H9 (cell line): ENCODE data around the gene ATP8B4. TPM values are rescaled to one million over a fixed set of nuclear protein-coding genes. Genes with fewer than 3 reads are reported as not detected.
A peak's percentile ranks its signal among the peaks of the same experiment; 100 is the strongest.

Experiments
- DNase-seq: peaks from one replicate; pipeline ENCODE4 v3.0.0-alpha.2; 2017
- H2AFZ ChIP-seq: one replicate; pipeline ENCODE4 v1.6.1; 2013; ENCODE audit warnings: mild to moderate bottlenecking, low read length, control low read depth, moderate library complexity
- H2AK5ac ChIP-seq: 2 replicates; pipeline ENCODE4 v1.6.1; 2013; ENCODE audit warnings: low read length, control low read depth, mixed read lengths; ENCODE audit not compliant: insufficient read length
- H2BK120ac ChIP-seq: one replicate; pipeline ENCODE4 v1.6.1; 2013; ENCODE audit warnings: low read depth, mild to moderate bottlenecking, low read length, control low read depth, inconsistent platforms; ENCODE audit not compliant: poor library complexity, severe bottlenecking
- H2BK12ac ChIP-seq: 2 replicates; pipeline ENCODE4 v1.6.1; 2013; ENCODE audit warnings: low read length, control low read depth, mixed read lengths, low read depth; ENCODE audit not compliant: insufficient read length
- H2BK15ac ChIP-seq: 2 replicates; pipeline ENCODE4 v1.6.1; 2013; ENCODE audit warnings: low read depth, low read length, control low read depth
- H2BK20ac ChIP-seq: one replicate; pipeline ENCODE4 v1.6.1; 2013; ENCODE audit warnings: low read depth, mild to moderate bottlenecking, low read length, control low read depth, inconsistent platforms; ENCODE audit not compliant: poor library complexity, severe bottlenecking
- H2BK5ac ChIP-seq: 2 replicates; pipeline ENCODE4 v1.6.1; 2013; ENCODE audit warnings: low read length, control low read depth, mixed read lengths; ENCODE audit not compliant: insufficient read length
- H3K14ac ChIP-seq: 2 replicates; pipeline ENCODE4 v1.6.1; 2013; ENCODE audit warnings: low read length, control low read depth; ENCODE audit not compliant: insufficient read depth
- H3K18ac ChIP-seq: 2 replicates; pipeline ENCODE4 v1.6.1; 2013; ENCODE audit warnings: low read depth, mild to moderate bottlenecking, mixed read lengths, low read length, control low read depth; ENCODE audit not compliant: insufficient read length
- H3K23ac ChIP-seq: 2 replicates; pipeline ENCODE4 v1.6.1; 2013; ENCODE audit warnings: low read length, control low read depth, mixed read lengths, low read depth; ENCODE audit not compliant: insufficient read length
- H3K23me2 ChIP-seq: 2 replicates; pipeline ENCODE4 v1.6.1; 2013; ENCODE audit warnings: low read depth, mild to moderate bottlenecking, mixed read lengths, low read length, control low read depth; ENCODE audit not compliant: insufficient read length, poor library complexity, severe bottlenecking
- H3K27ac ChIP-seq: 2 replicates; pipeline ENCODE4 v1.5.1; 2013; ENCODE audit warnings: low read length, control low read depth, mixed read lengths, low read depth; ENCODE audit not compliant: insufficient read length
- H3K27me3 ChIP-seq: 2 replicates; pipeline ENCODE4 v1.6.1; 2013; ENCODE audit warnings: low read length, control low read depth, inconsistent platforms; ENCODE audit not compliant: insufficient read depth
- H3K4ac ChIP-seq: 2 replicates; pipeline ENCODE4 v1.6.1; 2013; ENCODE audit warnings: low read depth, mild to moderate bottlenecking, control low read depth, inconsistent platforms, low read length, moderate library complexity
- H3K4me1 ChIP-seq: 2 replicates; pipeline ENCODE4 v1.6.1; 2013; ENCODE audit warnings: low read length, control low read depth, inconsistent platforms; ENCODE audit not compliant: insufficient read depth
- H3K4me2 ChIP-seq: 2 replicates; pipeline ENCODE4 v1.6.1; 2013; ENCODE audit warnings: low read length, control low read depth, mixed read lengths; ENCODE audit not compliant: insufficient read length, insufficient read depth
- H3K56ac ChIP-seq: 2 replicates; pipeline ENCODE4 v1.6.1; 2013; ENCODE audit warnings: low read depth, mild to moderate bottlenecking, mixed read lengths, low read length, control low read depth; ENCODE audit not compliant: insufficient read length
- H3K79me1 ChIP-seq: 2 replicates; pipeline ENCODE4 v1.6.1; 2013; ENCODE audit warnings: low read depth, mild to moderate bottlenecking, moderate library complexity, low read length, control low read depth, inconsistent platforms; ENCODE audit not compliant: insufficient read depth, poor library complexity, severe bottlenecking
- H3K79me2 ChIP-seq: 2 replicates; pipeline ENCODE4 v1.6.1; 2013; ENCODE audit warnings: low read length, control low read depth, inconsistent platforms; ENCODE audit not compliant: insufficient read depth
- H3K9ac ChIP-seq: 2 replicates; pipeline ENCODE4 v1.6.1; 2013; ENCODE audit warnings: low read length, control low read depth, mixed read lengths; ENCODE audit not compliant: insufficient read length; ENCODE audit errors: extremely low read depth
- H3K9me3 ChIP-seq: one replicate; pipeline ENCODE4 v1.6.1; 2013; ENCODE audit warnings: low read depth, low read length, inconsistent platforms; ENCODE audit not compliant: control insufficient read depth
- H3T11ph ChIP-seq: one replicate; pipeline ENCODE4 v1.6.1; 2013; ENCODE audit warnings: mild to moderate bottlenecking, low read length, control low read depth, inconsistent platforms
- H4K20me1 ChIP-seq: one replicate; pipeline ENCODE4 v1.6.1; 2013; ENCODE audit not compliant: control insufficient read depth, insufficient read length, insufficient read depth
- H4K5ac ChIP-seq: 2 replicates; pipeline ENCODE4 v1.6.1; 2013; ENCODE audit warnings: low read depth, mild to moderate bottlenecking, mixed read lengths, low read length, control low read depth; ENCODE audit not compliant: insufficient read length
- H4K8ac ChIP-seq: replicated peaks from 2 replicates; pipeline ENCODE4 v1.6.1; 2013; ENCODE audit warnings: low read length, control low read depth, mixed read lengths, low read depth; ENCODE audit not compliant: insufficient read length
- H4K91ac ChIP-seq: 2 replicates; pipeline ENCODE4 v1.6.1; 2013; ENCODE audit warnings: low read depth, mild to moderate bottlenecking, moderate library complexity, mixed read lengths, low read length, control low read depth; ENCODE audit not compliant: insufficient read length
- H3K27ac Mint-ChIP-seq, 3 experiments: 2 replicates in 2 of 3; 3 replicates in 1 of 3; pipeline ENCODE4 v1.8.0; 2020 to 2021; ENCODE audit warnings: mixed read lengths in 3 of 3, mild to moderate bottlenecking in 1 of 3, moderate library complexity in 1 of 3
- H3K27me3 Mint-ChIP-seq: 2 replicates; pipeline ENCODE4 v1.8.0; 2021; ENCODE audit warnings: low read depth, mild to moderate bottlenecking, moderate library complexity, mixed read lengths
- H3K36me3 Mint-ChIP-seq, 3 experiments: 2 replicates in 2 of 3; 3 replicates in 1 of 3; pipeline ENCODE4 v1.8.0; 2020 to 2021; ENCODE audit warnings: low read depth in 3 of 3, mixed read lengths in 3 of 3; ENCODE audit not compliant: insufficient read depth in 1 of 3
- H3K4me1 Mint-ChIP-seq, 2 experiments: 2 replicates each; pipeline ENCODE4 v1.8.0; 2020; ENCODE audit warnings: mixed read lengths in 2 of 2
- H3K4me3 Mint-ChIP-seq, 2 experiments: 2 replicates in 1 of 2; 3 replicates in 1 of 2; pipeline ENCODE4 v1.8.0; 2020 to 2021; ENCODE audit warnings: mild to moderate bottlenecking in 2 of 2, mixed read lengths in 2 of 2, moderate library complexity in 1 of 2
- H3K9me3 Mint-ChIP-seq, 2 experiments: 2 replicates in 1 of 2; 3 replicates in 1 of 2; pipeline ENCODE4 v1.8.0; 2020; ENCODE audit warnings: mild to moderate bottlenecking in 2 of 2, mixed read lengths in 2 of 2, moderate library complexity in 1 of 2
- total RNA-seq: library from RNA; stranded (reverse); gene quantifications from 2 replicates; pipeline ENCODE4 v1.2.1, GENCODE V29; 2021
- TF ChIP-seq, protein P1 (sequence below): fragments of 200-600 bp; sonication (generic); conservative IDR thresholded peaks from 3 replicates; pipeline ENCODE4 v1.8.0; 2021; ENCODE audit warnings: antibody characterized with exemption, mild to moderate bottlenecking

The ATP8B4 gene
- total RNA-seq, 1 experiment from 2014 or later = 0.52 TPM

- Histone ChIP-seq H3K79me2 (no peaks in the 10 kb centered on the region), H3K23me2 (no peaks in the 10 kb centered on the region), H3K56ac (no peak overlapping the region), H2AFZ (no peak overlapping the region), H3K9me3 (no peaks in the 10 kb centered on the region), H3K18ac (no peak overlapping the region), H3T11ph (no peak overlapping the region), H2BK12ac (no peak overlapping the region), H3K79me1 (no peaks in the 10 kb centered on the region), H3K23ac (no peak overlapping the region), H3K9ac (no peak overlapping the region), H3K14ac (no peak overlapping the region), H3K4ac (no peak overlapping the region), H4K20me1 (no peaks in the 10 kb centered on the region), H4K8ac (no peak overlapping the region), H2BK5ac (no peak overlapping the region), H2BK15ac (no peak overlapping the region), H4K91ac (no peak overlapping the region), H2BK20ac (no peak overlapping the region), H3K4me2 (no peak overlapping the region), H3K4me1 (no peaks in the 10 kb centered on the region), H3K27ac (no peak overlapping the region), H4K5ac (no peak overlapping the region), H3K27me3 (no peaks in the 10 kb centered on the region), H2AK5ac (no peak overlapping the region), H2BK120ac (no peak overlapping the region)
- Mint-ChIP-seq H3K36me3 (no peaks in the 10 kb centered on the region), H3K27ac (no peak overlapping the region), H3K27me3 (no peaks in the 10 kb centered on the region), H3K9me3 (no peaks in the 10 kb centered on the region), H3K4me1 (peaks cover 0 to 5% of the 10 kb centered on the region in 2 experiments; a peak in 1 of 4 replicates), H3K4me3 (no peak overlapping the region)
- TF ChIP-seq, protein P1, sequence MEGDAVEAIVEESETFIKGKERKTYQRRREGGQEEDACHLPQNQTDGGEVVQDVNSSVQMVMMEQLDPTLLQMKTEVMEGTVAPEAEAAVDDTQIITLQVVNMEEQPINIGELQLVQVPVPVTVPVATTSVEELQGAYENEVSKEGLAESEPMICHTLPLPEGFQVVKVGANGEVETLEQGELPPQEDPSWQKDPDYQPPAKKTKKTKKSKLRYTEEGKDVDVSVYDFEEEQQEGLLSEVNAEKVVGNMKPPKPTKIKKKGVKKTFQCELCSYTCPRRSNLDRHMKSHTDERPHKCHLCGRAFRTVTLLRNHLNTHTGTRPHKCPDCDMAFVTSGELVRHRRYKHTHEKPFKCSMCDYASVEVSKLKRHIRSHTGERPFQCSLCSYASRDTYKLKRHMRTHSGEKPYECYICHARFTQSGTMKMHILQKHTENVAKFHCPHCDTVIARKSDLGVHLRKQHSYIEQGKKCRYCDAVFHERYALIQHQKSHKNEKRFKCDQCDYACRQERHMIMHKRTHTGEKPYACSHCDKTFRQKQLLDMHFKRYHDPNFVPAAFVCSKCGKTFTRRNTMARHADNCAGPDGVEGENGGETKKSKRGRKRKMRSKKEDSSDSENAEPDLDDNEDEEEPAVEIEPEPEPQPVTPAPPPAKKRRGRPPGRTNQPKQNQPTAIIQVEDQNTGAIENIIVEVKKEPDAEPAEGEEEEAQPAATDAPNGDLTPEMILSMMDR = peak; percentile 54
- DNase-seq = no peak
Measured at GRCh38 chr15:50138391-50138790, 19.4 kb upstream of the ATP8B4 start.
